ENCODE measurements around the gene ZNF304. TPM values are rescaled to one million over a fixed set of nuclear protein-coding genes. Genes with fewer than 3 reads are reported as not detected.

The ZNF304 gene
- polyA plus RNA-seq, 3 donors, result 0.96 to 2.9 (median 1.0) TPM

DNA sequence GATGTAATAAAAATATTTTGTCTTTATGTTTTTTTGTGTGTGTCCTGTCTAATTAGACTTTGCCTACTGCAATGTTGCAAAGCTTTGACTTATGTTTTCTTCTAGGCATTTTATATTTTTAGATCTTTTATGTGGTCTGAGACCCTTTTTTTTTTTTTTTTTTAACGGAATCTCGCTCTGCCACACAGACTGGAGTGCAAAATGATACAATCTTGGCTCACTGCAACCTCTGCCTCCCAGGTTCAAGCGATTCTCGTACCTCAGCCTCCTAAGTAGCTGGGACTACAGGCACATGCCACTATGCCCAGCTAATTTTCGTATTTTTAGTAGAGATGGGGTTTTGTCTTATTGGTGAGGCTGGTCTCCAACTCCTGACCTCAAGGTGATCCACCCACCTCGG is 8.5 kb upstream of the ZNF304 start:
- Mint-ChIP-seq H3K27me3 (ENCODE audit: low read depth in 3 of 3) (peaks cover 0 to 18% (median 4%) of the 10 kb centered on the region in 3 donors), H3K27ac (no peak overlapping the region), H3K9me3 (peaks cover 1 to 37% (median 12%) of the 10 kb centered on the region in 7 donors), H3K4me3 (no peak overlapping the region), H3K4me1 (no peaks in the 10 kb centered on the region), H3K36me3 (no peaks in the 10 kb centered on the region)
- H3K9me3 ChIP-seq (replicated peaks in 1 of 2; ENCODE audit: control insufficient read depth in 1 of 2, insufficient read depth in 1 of 2, low read length in 2 of 2), result peaks cover 0 to 3% of the 10 kb centered on the region in 2 donors
- WGBS (ENCODE audit: insufficient coverage), result 100% methylated on average over 3 of the region's 6 CpGs
- H3K27me3 ChIP-seq (ENCODE audit: control insufficient read depth in 2 of 2, insufficient read depth in 2 of 2, low read length in 2 of 2), result peaks cover 4 to 10% of the 10 kb centered on the region in 2 donors
- DNase-seq, result no peak
- no peaks in the 10 kb centered on the region for H3K4me1 ChIP-seq (ENCODE audit: control insufficient read depth in 1 of 2, insufficient read depth in 2 of 2, low read length in 2 of 2)
- H4K20me1 ChIP-seq (ENCODE audit: insufficient read depth, low read length), result no peaks in the 10 kb centered on the region
- H3K9ac ChIP-seq (ENCODE audit: insufficient read depth, low read length, poor library complexity, severe bottlenecking), result no peak overlapping the region
- H3K4me2 ChIP-seq (replicated peaks; ENCODE audit: extremely low read depth, low read length, poor library complexity, severe bottlenecking), result no peak overlapping the region
- no peak for TF ChIP-seq CTCF (IDR thresholded peaks at IDR 0.05)
- no peaks in the 10 kb centered on the region for H3K36me3 ChIP-seq (replicated peaks in 1 of 2; ENCODE audit: control insufficient read depth in 1 of 2, insufficient read depth in 2 of 2, low read length in 2 of 2)
- no peaks in the 10 kb centered on the region for H3K79me2 ChIP-seq (ENCODE audit: insufficient read depth, low read length)
- no peak overlapping the region for H2AFZ ChIP-seq (ENCODE audit: insufficient read depth, low read depth, low read length, poor library complexity, severe bottlenecking)
- H3K4me3 ChIP-seq (replicated peaks in 1 of 3; ENCODE audit: low read depth in 2 of 3, low read length in 3 of 3), result no peak overlapping the region
- intact Hi-C loops (cut with micrococcal nuclease), result no loop called here
- no peak overlapping the region for H3K27ac ChIP-seq (ENCODE audit: low read depth in 1 of 2, low read length in 2 of 2)

DNA sequence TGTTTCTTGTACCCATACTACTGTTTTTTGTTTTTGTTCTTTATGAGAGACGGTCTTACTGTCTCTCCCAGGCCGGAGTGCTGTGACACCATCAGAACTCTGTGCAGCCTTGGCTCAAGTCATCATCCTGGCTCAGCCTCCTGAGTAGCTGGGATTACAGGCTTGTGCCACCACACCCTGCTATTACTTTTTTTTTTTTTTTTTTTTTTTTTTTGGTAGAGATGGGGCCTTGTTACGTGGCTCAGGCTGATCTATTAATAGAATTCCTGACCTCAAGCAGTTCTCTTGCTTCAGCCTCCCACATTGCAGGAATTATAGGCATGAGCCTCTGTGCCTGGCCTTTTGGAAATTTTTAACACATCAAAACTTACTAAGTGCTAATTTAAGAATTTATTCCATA is 2.9 kb upstream of the ZNF304 start:
- Histone ChIP-seq H3K4me3 (replicated peaks in 1 of 3; ENCODE audit: low read depth in 2 of 3, low read length in 3 of 3) (no peak overlapping the region), H3K27me3 (ENCODE audit: control insufficient read depth in 2 of 2, insufficient read depth in 2 of 2, low read length in 2 of 2) (peaks cover 4 to 10% of the 10 kb centered on the region in 2 donors), H3K36me3 (replicated peaks in 1 of 2; ENCODE audit: control insufficient read depth in 1 of 2, insufficient read depth in 2 of 2, low read length in 2 of 2) (peaks cover under 1 to 6% of the 10 kb centered on the region in 2 donors), H3K9me3 (replicated peaks in 1 of 2; ENCODE audit: control insufficient read depth in 1 of 2, insufficient read depth in 1 of 2, low read length in 2 of 2) (peaks cover 7 to 11% of the 10 kb centered on the region in 2 donors), H4K20me1 (ENCODE audit: insufficient read depth, low read length) (no peaks in the 10 kb centered on the region), H3K4me1 (ENCODE audit: control insufficient read depth in 1 of 2, insufficient read depth in 2 of 2, low read length in 2 of 2) (peaks cover 17 to 20% of the 10 kb centered on the region in 2 donors), H2AFZ (ENCODE audit: insufficient read depth, low read depth, low read length, poor library complexity, severe bottlenecking) (no peak overlapping the region), H3K27ac (ENCODE audit: low read depth in 1 of 2, low read length in 2 of 2) (no peak overlapping the region), H3K4me2 (replicated peaks; ENCODE audit: extremely low read depth, low read length, poor library complexity, severe bottlenecking) (no peak overlapping the region), H3K9ac (ENCODE audit: insufficient read depth, low read length, poor library complexity, severe bottlenecking) (no peak overlapping the region), H3K79me2 (ENCODE audit: insufficient read depth, low read length) (peaks cover 16% of the 10 kb centered on the region)
- H3K4me1 Mint-ChIP-seq, result peaks cover 25% of the 10 kb centered on the region
- no peak for DNase-seq
- intact Hi-C loops (cut with micrococcal nuclease), result no loop called here
- no peak overlapping the region for H3K4me3 Mint-ChIP-seq
- no peak for TF ChIP-seq CTCF (IDR thresholded peaks at IDR 0.05)
- H3K27ac Mint-ChIP-seq, result no peak overlapping the region
- H3K27me3 Mint-ChIP-seq (ENCODE audit: low read depth in 3 of 3), result peaks cover 0 to 23% (median 2%) of the 10 kb centered on the region in 3 donors
- peaks cover 11 to 53% (median 35%) of the 10 kb centered on the region in 7 donors for H3K9me3 Mint-ChIP-seq
- WGBS (ENCODE audit: insufficient coverage), result no CpG with 5 or more reads among the region's 3 CpGs
- peaks cover 9 to 15% of the 10 kb centered on the region in 2 donors for H3K36me3 Mint-ChIP-seq
